Activated T-helper 1 cell treated with Interleukin-2 at 50 U/mL for 16 hours (primary cell): ENCODE data around the gene TMEM217.

Experiments used
- DNase-seq: peaks from one replicate; pipeline ENCODE4 v3.0.0-alpha.2; 2020; ENCODE audit warnings: low read depth

The TMEM217 gene

DNA sequence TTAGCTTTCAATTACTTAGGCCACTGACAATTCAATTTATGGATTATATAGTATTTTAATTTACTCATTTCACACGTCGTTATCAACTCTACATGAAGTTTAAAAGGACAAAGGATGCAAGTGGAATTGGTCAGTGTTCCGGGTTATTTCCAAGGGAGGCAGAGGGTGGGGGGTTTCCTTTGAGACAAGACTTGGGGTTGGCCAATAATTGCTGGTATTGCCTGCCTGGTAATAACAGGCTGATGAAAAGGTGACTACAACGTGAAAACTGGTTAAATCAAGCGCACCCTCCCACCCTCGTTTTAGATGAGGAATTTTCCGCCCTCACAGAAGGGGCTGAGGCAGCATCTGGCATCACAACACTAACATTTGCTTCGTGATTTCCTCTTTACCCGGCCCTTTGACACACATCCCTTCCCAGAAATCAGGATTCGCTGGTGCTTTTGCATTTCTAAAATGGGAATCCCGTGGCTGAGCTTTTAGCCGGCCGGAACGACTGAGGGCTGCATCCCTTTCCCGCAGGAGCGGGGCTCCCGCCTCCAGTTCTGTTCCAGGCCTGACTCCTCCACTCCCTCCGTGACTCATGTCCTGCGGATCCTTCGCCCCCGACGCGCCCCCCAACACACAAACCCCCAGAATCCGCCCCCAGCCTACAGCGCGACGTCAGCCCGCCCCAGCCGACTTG, 89.0 kb downstream of the TMEM217 start:
- no peak for DNase-seq

DNA sequence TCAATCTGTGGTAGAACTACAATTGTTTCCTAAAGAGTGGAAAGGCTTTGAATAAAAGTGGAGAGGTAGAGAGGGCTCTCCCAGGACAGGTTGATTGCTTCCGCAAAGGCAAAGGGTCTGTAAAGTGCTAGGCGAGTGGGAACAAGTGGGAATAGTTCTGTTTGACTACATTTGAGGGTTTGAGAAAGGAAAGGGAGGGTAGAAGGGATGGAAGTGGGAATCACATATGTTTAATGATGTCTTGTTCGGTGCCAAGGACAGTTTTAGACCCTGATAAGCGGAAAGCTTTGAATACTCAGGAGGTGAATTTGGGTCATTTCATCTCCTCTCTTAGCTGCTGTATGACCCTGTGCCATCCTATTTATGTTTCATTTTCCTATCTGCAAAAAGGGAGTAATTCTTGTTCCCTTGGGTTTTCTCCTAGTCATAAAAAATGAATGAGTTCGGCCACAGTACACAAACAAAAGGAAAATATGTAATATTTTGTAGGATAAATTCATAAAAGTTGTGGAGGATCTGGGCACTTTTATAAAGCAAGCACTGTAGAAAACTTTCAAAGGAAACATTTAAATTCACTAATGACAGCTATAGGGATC, 89.7 kb downstream of the TMEM217 start:
- DNase-seq: no peak

DNA sequence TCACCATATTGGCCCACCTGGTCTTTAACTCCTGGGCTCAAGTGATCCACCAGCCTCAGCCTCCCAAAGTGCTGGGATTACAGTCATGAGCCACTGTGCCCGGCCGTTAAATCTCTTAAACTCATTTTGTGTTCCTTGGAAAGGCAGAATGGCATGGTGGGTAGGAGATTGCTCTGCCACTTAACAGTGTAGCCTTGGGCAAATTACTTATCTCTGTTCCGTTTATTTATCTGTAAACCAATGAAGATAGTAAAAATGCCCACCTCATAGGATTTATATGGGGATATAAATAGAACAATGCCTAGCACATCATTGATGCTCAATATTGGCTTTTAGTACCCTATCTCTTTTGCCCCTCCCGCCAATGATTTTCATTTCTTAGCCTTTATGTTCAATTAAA, 95.2 kb downstream of the TMEM217 start:
- no peak for DNase-seq
